IPS-15b (cell line): ENCODE measurements around the gene SULT1B1.

Experiments used
- H3K27me3 ChIP-seq: one replicate; pipeline ENCODE4 v1.6.1; 2013; ENCODE audit warnings: low read length; ENCODE audit not compliant: control insufficient read depth, insufficient read depth
- H3K36me3 ChIP-seq: one replicate; pipeline ENCODE4 v1.6.1; 2013; ENCODE audit warnings: low read length; ENCODE audit not compliant: control insufficient read depth, insufficient read depth
- H3K4me1 ChIP-seq: one replicate; pipeline ENCODE4 v1.6.1; 2013; ENCODE audit warnings: mild to moderate bottlenecking, low read length; ENCODE audit not compliant: control insufficient read depth, insufficient read depth
- H3K4me3 ChIP-seq: one replicate; pipeline ENCODE4 v1.5.1; 2013; ENCODE audit warnings: low read depth, low read length
- H3K9ac ChIP-seq: one replicate; pipeline ENCODE4 v1.6.1; 2013; ENCODE audit warnings: low read depth, mild to moderate bottlenecking, low read length
- H3K9me3 ChIP-seq: one replicate; pipeline ENCODE4 v1.6.1; 2013; ENCODE audit warnings: mild to moderate bottlenecking, low read length; ENCODE audit not compliant: control insufficient read depth, insufficient read depth

The SULT1B1 gene

DNA sequence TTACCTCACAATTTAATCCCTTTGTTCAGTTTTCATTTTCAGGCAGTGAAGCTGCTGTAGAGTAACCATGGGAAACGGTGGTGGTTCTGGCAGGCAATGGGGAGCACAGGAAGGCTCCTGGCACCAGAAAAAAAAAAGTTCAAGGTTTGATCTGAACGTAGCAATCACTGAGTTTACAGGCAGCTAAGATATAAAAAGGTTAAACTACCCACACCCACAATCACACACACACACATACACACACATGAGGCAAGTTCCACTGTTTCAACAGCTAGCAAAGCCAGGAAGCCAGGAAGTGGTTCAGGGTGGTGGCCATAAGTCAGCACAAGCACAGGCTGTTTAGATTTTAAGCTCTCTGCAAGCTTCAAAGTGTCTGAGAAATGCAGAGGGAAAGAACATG, at the start of gene SULT1B1:
Gene SULT1B1 (minus strand): TSS at position 166 of the 400 bp plus-strand sequence. CDS start 5,403 bp downstream, outside the sequence.
- no peak within 1 kb of the TSS for H3K9ac ChIP-seq
- no peak within 1 kb of the TSS for H3K4me3 ChIP-seq
- no peaks in the 10 kb centered on the region for H3K27me3 ChIP-seq
- no peaks in the 10 kb centered on the region for H3K36me3 ChIP-seq
- H3K9me3 ChIP-seq, result no peaks in the 10 kb centered on the region
- no peaks in the 10 kb centered on the region for H3K4me1 ChIP-seq

DNA sequence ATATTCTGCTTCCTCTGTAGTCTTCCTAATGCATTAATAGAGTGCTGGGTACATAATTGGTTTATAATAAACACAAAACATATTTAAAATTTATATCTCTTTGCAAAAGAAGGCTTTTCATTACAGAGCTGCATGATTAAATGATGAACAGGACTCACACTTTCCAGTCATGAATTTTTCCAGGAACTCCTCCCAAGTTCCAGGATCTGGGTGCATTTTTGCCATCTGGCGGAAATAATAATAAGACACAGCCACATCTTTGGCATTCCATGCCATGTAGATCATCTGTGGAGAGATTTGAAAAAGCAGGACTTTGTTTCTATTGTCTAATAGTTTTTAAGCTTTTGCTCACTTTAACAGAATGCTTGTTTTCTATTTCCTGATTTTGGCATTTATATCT, 40.2 kb upstream of the SULT1B1 start:
- Histone ChIP-seq H3K9me3 (no peaks in the 10 kb centered on the region), H3K27me3 (no peaks in the 10 kb centered on the region), H3K36me3 (no peaks in the 10 kb centered on the region), H3K4me1 (no peaks in the 10 kb centered on the region), H3K9ac (no peak overlapping the region), H3K4me3 (no peak overlapping the region)

DNA sequence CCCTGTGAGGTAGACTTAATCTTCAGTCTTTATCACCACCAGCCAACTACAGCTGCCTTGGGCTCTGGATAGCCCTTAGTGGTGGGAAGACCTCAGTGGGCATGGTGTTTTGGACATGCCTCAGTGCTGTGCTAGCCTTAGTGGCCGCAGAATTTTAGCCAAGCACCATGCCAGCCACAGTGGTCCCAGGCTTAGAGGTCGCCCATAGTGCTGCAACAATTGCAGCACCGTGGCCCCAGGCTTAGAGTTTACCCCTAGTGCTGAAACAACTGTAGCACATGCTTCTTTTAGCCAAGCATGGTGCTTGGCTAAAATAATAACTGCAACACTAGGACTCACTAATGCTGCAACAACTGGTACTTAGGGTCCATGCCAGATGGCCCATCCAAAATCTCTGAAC, 38.9 kb upstream of the SULT1B1 start:
- H3K4me1 ChIP-seq, result no peaks in the 10 kb centered on the region
- no peaks in the 10 kb centered on the region for H3K36me3 ChIP-seq
- no peaks in the 10 kb centered on the region for H3K9me3 ChIP-seq
- no peak overlapping the region for H3K4me3 ChIP-seq
- no peaks in the 10 kb centered on the region for H3K27me3 ChIP-seq
- no peak overlapping the region for H3K9ac ChIP-seq

DNA sequence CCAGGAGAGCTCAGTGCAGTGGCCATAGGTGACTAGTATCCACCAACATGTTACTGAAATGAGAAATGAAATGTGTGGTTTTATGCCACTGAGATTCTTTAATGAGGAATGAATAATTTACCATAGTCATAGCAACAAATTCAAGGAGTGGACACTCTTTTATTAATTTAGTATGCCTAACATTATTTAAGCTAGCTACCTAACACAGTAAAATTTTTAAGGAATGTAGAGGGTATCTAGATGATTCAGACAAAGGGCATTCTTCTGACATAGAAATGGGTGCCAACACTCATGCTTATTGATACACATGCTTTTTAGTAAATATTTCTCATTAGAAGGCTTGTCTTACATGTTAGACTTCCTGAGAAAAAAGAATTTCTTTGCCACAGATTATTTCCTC, 33.3 kb upstream of the SULT1B1 start:
- H3K4me1 ChIP-seq, result no peaks in the 10 kb centered on the region
- no peaks in the 10 kb centered on the region for H3K9me3 ChIP-seq
- no peaks in the 10 kb centered on the region for H3K36me3 ChIP-seq
- no peak overlapping the region for H3K4me3 ChIP-seq
- H3K27me3 ChIP-seq, result no peaks in the 10 kb centered on the region
- no peak overlapping the region for H3K9ac ChIP-seq

DNA sequence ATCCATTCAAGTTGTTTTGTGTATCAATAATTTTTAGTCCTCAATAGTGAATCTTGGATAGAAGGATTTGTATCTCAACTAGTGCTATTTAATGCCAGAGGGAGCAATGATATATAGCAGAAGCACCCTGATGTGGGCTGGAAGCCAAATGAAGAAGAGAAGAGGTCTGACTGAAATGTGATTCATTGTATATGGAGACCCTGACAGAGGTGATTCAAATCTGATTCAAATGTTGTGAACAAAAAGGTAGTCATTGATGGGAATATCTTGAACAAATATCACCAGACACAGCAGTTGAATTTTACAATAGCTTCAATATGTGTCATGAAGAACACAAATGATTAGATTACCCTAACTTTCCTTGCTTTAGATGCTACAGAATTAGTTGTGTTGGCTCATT, 27.5 kb upstream of the SULT1B1 start:
- Histone ChIP-seq H3K4me1 (no peaks in the 10 kb centered on the region), H3K9me3 (no peaks in the 10 kb centered on the region)

DNA sequence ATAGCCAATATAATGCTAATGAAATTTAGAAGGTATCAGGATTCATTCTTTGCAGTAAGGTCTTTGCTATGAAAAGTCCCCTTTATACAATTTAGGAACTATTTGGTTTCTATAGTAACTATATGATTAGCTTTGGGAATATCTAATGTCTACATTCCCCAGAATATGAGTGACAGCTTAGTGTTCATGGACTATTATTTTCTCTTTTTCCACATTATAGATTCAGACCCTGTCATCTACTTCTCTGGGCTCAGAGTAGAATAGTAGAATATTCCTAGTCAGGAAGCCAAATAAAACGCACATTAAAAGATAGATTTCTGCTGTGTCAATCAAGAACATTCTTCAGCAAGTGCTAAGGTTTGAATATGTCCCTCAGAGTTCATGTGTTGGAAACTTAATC, 26.1 kb upstream of the SULT1B1 start:
- Histone ChIP-seq H3K27me3 (no peaks in the 10 kb centered on the region), H3K4me1 (no peaks in the 10 kb centered on the region), H3K9ac (no peak overlapping the region), H3K4me3 (no peak overlapping the region), H3K36me3 (no peaks in the 10 kb centered on the region), H3K9me3 (no peaks in the 10 kb centered on the region)

More for the DNA sequence above, 27.5 kb upstream of the SULT1B1 start:
- Histone ChIP-seq H3K4me3 (no peak overlapping the region), H3K9ac (no peak overlapping the region), H3K36me3 (no peaks in the 10 kb centered on the region), H3K27me3 (no peaks in the 10 kb centered on the region)

DNA sequence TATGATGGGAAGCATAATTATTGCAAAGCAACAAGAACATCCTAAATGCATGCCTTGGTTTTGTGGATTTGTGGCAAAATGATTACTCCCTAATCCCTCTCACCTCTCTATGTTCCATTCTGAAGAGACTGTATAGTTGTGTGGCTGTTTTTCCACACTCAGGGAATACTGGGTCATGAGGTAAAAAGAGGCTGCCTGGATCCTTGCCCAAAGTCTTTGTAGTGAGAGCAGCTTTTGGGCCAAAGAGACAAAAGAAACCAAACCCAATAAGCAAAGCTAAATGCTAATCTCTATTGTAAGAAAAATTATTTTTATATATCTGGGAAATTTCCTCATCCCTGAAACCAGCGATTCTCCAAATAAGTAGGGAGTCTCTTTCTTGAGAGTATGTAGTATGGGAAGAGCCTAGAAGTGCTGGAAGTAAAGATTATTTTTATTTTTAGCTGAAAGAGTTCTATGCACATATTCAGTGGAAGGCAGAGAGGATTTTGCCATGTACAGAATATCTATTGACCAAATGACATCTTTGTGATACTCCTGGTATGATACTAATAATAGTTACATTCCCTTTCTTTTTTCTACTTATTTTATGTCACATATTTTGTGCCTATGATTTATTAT, 24.9 kb upstream of the SULT1B1 start:
- Histone ChIP-seq H3K36me3 (no peaks in the 10 kb centered on the region), H3K4me1 (no peaks in the 10 kb centered on the region), H3K27me3 (no peaks in the 10 kb centered on the region), H3K9ac (no peak overlapping the region), H3K9me3 (no peaks in the 10 kb centered on the region), H3K4me3 (no peak overlapping the region)

DNA sequence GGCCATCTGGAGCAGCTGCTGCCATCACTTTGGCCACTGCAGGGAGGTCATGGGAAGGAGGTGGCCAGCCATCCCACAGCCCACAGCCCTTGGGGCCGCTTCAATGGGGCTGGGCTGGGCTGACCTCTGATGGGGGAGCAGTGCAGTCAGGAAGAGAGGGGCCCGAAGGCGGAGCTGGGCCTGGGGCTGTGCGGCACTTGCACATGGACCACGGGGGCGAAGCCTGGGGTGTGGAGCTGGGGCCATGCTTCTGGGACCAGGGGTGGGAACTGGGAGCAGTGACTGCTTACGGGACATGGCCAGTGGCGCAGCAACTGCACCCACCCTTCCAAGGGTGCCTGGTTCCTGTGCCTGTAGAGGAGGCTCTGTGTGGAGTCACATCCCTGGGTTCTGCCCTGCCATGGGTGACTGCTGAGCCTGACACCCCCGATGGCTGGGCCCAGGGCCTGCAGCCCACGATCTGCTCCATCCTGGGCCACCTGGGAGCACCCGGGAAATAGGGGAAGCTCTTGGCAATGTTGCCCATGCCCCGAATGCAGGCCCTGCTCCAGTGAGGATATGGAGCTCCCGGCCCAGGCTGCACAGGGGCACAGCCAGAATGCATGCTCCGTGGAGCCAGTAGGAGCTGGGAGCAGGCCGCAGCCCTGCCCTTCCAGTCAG, 22.4 kb upstream of the SULT1B1 start:
- H3K27me3 ChIP-seq, result no peaks in the 10 kb centered on the region
- no peaks in the 10 kb centered on the region for H3K9me3 ChIP-seq
- H3K36me3 ChIP-seq, result no peaks in the 10 kb centered on the region

DNA sequence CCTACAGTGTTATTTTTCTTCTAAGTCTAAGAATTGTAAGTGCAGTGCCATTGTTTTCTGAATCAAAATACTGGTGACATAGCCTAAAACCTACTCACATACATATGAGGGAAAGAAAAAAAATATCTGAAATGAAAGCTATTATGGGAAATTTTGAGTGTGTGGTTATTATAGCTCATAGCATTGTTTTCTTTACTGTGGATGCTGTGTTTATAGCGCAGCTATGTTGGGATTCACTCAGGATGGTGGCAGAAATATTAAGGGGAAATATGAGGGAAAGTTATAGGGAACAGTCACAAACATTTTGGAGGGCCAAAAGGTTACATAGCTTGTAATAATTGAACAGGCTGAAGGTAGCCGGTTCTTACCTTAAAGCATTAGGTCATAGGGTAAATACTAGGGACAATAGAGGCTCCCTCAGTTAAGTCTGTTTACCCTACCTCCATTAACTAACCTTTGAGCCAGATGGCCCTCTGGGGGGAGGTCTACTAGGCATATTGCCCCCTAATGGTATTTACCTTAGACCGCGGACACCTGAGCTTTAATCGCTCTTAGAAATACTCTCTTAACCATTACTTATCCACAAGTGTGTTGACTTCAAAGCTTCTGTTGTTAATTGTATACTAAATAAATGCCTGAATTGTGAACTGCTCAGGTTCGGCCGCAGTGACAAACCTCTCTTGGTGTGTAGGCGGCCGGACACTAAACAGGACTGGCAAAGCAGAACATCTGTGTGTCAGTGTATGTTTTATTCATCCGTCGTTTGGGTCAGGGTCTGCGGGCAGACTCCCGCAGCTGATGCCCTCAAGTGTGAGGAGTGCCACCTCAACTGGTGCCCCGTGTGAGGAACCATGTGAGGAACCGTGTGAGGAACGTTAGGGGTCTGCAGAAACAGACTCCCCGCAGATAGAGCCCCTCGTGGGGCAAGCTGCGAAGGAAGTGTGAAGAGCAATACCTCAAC, 21.3 kb upstream of the SULT1B1 start:
- H3K9ac ChIP-seq, result no peak overlapping the region
- no peaks in the 10 kb centered on the region for H3K4me1 ChIP-seq
- H3K27me3 ChIP-seq, result no peaks in the 10 kb centered on the region
- H3K4me3 ChIP-seq, result no peak overlapping the region
- no peaks in the 10 kb centered on the region for H3K36me3 ChIP-seq
- no peaks in the 10 kb centered on the region for H3K9me3 ChIP-seq

More for the DNA sequence above, 22.4 kb upstream of the SULT1B1 start:
- Histone ChIP-seq H3K4me1 (no peaks in the 10 kb centered on the region), H3K9ac (no peak overlapping the region), H3K4me3 (no peak overlapping the region)

DNA sequence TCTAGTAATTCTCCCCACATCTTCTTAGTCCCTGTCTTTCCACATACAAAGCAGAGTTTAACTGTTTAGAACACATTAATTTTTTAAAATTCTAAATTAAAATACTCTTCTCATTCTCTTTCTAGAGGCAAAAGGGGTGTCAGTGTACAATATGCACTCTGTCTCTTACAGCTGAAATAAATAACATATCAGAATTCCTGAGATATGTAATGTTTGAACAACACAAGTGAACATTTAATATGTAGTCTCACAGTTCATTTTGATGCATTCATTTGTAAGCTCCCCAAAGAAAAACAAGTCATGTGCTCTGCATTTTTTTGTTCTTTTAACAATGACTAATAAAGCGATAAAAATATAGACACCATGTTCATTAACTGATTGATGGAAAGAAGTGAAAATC, 19.7 kb upstream of the SULT1B1 start:
- H3K4me1 ChIP-seq, result no peaks in the 10 kb centered on the region
- no peaks in the 10 kb centered on the region for H3K9me3 ChIP-seq
- no peak overlapping the region for H3K4me3 ChIP-seq
- H3K27me3 ChIP-seq, result no peaks in the 10 kb centered on the region
- H3K36me3 ChIP-seq, result no peaks in the 10 kb centered on the region
- no peak overlapping the region for H3K9ac ChIP-seq

DNA sequence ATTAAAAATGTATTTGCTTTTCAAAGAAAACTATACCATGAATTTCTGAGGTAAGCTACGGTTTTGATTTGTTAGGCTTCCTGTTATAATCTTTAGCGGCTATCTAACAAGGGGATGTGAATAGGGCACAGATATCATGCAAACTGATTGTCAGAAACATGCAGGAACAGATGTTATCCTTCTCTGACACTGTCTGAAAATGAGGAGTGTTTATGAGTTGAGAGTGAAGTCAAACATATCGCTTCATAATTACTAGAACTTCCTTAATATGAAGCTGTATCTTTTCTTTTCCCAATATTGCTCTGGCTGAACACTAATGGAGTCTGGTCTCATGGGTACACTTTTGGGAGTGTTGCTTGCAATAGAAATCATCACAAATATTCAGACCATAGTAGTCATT, 16.3 kb upstream of the SULT1B1 start:
- Histone ChIP-seq H3K9ac (no peak overlapping the region), H3K4me3 (no peak overlapping the region), H3K27me3 (no peaks in the 10 kb centered on the region), H3K4me1 (no peaks in the 10 kb centered on the region), H3K36me3 (no peaks in the 10 kb centered on the region), H3K9me3 (no peaks in the 10 kb centered on the region)
